ENCODE measurements around the gene PKNOX1.

DNA sequence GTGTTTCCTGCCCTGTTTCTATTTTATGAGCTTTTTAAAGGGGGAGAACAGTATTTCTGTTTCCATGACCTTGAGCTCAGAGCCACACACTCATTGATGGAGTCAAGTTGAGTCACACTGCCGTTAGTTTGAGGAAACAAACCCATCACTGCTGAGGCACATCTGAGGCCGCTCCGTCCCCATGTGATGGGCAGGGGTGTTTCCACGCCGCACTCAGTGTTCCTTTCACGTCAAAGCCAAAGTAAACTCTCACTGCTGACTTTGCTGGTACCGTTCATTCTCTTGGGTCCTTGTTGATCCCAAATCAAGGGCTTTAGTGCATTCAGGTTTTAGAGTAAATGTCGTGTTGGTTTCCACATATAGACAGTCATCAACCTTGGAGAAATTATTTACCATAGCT is 48.8 kb downstream of the PKNOX1 start:
- TF ChIP-seq EZH2 (IDR thresholded peaks at IDR 0.05) (no peak), POLR2AphosphoS5 (IDR thresholded peaks at IDR 0.05; ENCODE audit: borderline replicate concordance, low read depth, low read length) (no peak), FOXP2 (optimal IDR thresholded peaks at IDR 0.05; ENCODE audit: control extremely low read depth, extremely low read length, insufficient read depth) (no peak)
